HCT116 (cell line): Measurements from ENCODE around the gene MYZAP. TPM values are rescaled to one million over a fixed set of nuclear protein-coding genes. Genes with fewer than 3 reads are reported as not detected.

Experiments used
- ATAC-seq: fragments of 200-7000 bp; cut with Tn5 transposase; 2 replicates; pipeline ENCODE4 v1.9.1; 2020; ENCODE audit warnings: mild to moderate bottlenecking, moderate library complexity
- BruUV-seq: library from RNA; stranded (reverse); fragments of 400-500 nt; replicated peaks from 2 replicates; lab custom pipeline; 2021; lab: Mats Ljungman, UMichigan
- CTCF ChIA-PET: fragments of 300-600 bp; sonication (Branson Sonifier 250); formaldehyde crosslinking; loops from one replicate; lab custom pipeline; 2021; ENCODE audit warnings: antibody characterized with exemption; lab: Charles Lee
- POLR2A ChIA-PET: fragments of 300-600, 350-600 bp; sonication (Branson Sonifier 250); formaldehyde crosslinking; loops from one replicate; lab custom pipeline; 2021; ENCODE audit warnings: antibody characterized with exemption; lab: Charles Lee
- RAD21 ChIA-PET, 2 experiments: fragments of 300-600 bp; sonication (Branson Sonifier 250); formaldehyde crosslinking; loops; one replicate each; lab custom pipeline; 2023; ENCODE audit warnings: low total read pairs in 2 of 2; ENCODE audit not compliant: uncharacterized antibody in 2 of 2, unreplicated experiment in 2 of 2, low non-redundant PET in 1 of 2; lab: Charles Lee
- DNase-seq: peaks from one replicate; pipeline ENCODE4 v3.0.0-alpha.2; 2010; ENCODE audit warnings: low read depth, low spot score
- H2AFZ ChIP-seq: fragments of 200-600 bp; shearing (Covaris generic), sonication (generic); 2 replicates; pipeline ENCODE4 v1.6.1; 2017; ENCODE audit warnings: low read depth, mixed run types, mixed read lengths, antibody characterized with exemption, low read length; ENCODE audit not compliant: poor library complexity, severe bottlenecking
- H3K27ac ChIP-seq: 2 replicates; pipeline ENCODE4 v1.5.1; 2012; ENCODE audit warnings: low read depth, low read length
- H3K27me3 ChIP-seq: fragments of 200-600 bp; sonication (generic); 2 replicates; pipeline ENCODE4 v1.6.1; 2016; ENCODE audit warnings: mixed run types, low read length, mixed read lengths; ENCODE audit not compliant: insufficient read depth
- H3K36me3 ChIP-seq, 2 experiments: fragments of 200-500 bp in 1 of 2; fragments of 200-600 bp in 1 of 2; sonication (Bioruptor generic) in 1 of 2; sonication (generic) in 1 of 2; 2 replicates each; pipeline versions ENCODE4 v1.5.1 to v1.6.1; 2014 to 2016; ENCODE audit warnings: low read length in 2 of 2, inconsistent platforms in 1 of 2, mixed read lengths in 1 of 2, mixed run types in 1 of 2; ENCODE audit not compliant: insufficient read depth in 2 of 2, control insufficient read depth in 1 of 2
- H3K4me1 ChIP-seq, 2 experiments: fragments of 200-600 bp in 1 of 2; sonication (generic) in 1 of 2; 2 replicates each; pipeline versions ENCODE4 v1.5.1 to v1.6.1; 2012 to 2017; ENCODE audit warnings: low read length in 2 of 2, inconsistent platforms in 1 of 2, mild to moderate bottlenecking in 1 of 2, mixed read lengths in 1 of 2, mixed run types in 1 of 2, moderate library complexity in 1 of 2; ENCODE audit not compliant: insufficient read depth in 2 of 2, control insufficient read depth in 1 of 2
- H3K4me2 ChIP-seq: fragments of 200-600 bp; sonication (generic); 2 replicates; pipeline ENCODE4 v1.6.1; 2017; ENCODE audit warnings: mixed run types, low read length, mixed read lengths
- H3K4me3 ChIP-seq, 2 experiments: fragments of 200-600 bp in 1 of 2; sonication (generic) in 1 of 2; replicated peaks in 1 of 2; 2 replicates each; pipeline ENCODE4 v1.5.1; 2011 to 2016; ENCODE audit warnings: low read length in 2 of 2, control low read depth in 1 of 2, low read depth in 1 of 2, mild to moderate bottlenecking in 1 of 2, mixed read lengths in 1 of 2, mixed run types in 1 of 2
- H3K79me2 ChIP-seq: fragments of 200-600 bp; sonication (generic); 2 replicates; pipeline ENCODE4 v1.6.1; 2017; ENCODE audit warnings: mild to moderate bottlenecking, mixed run types, low read length, moderate library complexity, mixed read lengths; ENCODE audit not compliant: insufficient read depth
- H3K9ac ChIP-seq: fragments of 200-600 bp; sonication (generic); 2 replicates; pipeline ENCODE4 v1.6.1; 2016; ENCODE audit warnings: low read length, mixed read lengths
- H3K9me2 ChIP-seq: fragments of 200-600 bp; sonication (generic), shearing (Covaris generic); 2 replicates; pipeline ENCODE4 v1.6.1; 2017; ENCODE audit warnings: mixed run types, mild to moderate bottlenecking, moderate library complexity; ENCODE audit not compliant: insufficient read depth
- H3K9me3 ChIP-seq, 2 experiments: fragments of 200-500 bp in 1 of 2; fragments of 200-600 bp in 1 of 2; sonication (Bioruptor generic) in 1 of 2; sonication (generic) in 1 of 2; 2 replicates each; pipeline ENCODE4 v1.6.1; 2014 to 2017; ENCODE audit warnings: low read length in 2 of 2, mixed read lengths in 2 of 2, inconsistent platforms in 1 of 2, low read depth in 1 of 2, mild to moderate bottlenecking in 1 of 2, mixed run types in 1 of 2, moderate library complexity in 1 of 2; ENCODE audit not compliant: control insufficient read depth in 1 of 2, insufficient read depth in 1 of 2
- H4K20me1 ChIP-seq: fragments of 200-600 bp; sonication (generic), shearing (Covaris generic); 2 replicates; pipeline ENCODE4 v1.6.1; 2017; ENCODE audit warnings: mixed run types, mild to moderate bottlenecking, moderate library complexity; ENCODE audit not compliant: insufficient read depth
- ATF3 ChIP-seq: IDR thresholded peaks from 2 replicates; pipeline ENCODE4 v1.6.1; 2012
- CBX3 ChIP-seq: IDR thresholded peaks from 2 replicates; pipeline ENCODE4 v1.6.1; 2012; ENCODE audit warnings: low read depth
- CEBPB ChIP-seq: IDR thresholded peaks from 2 replicates; pipeline ENCODE4 v1.6.1; 2012; ENCODE audit warnings: low read depth
- CTCF ChIP-seq, 3 experiments: fragments of 200-600 bp in 1 of 3; sonication (generic) in 1 of 3; IDR thresholded peaks in 2 of 3; conservative IDR thresholded peaks in 1 of 3; 2 replicates each; pipeline ENCODE4 v1.5.1; 2012 to 2017; ENCODE audit warnings: low read depth in 2 of 3, low read length in 2 of 3, antibody characterized with exemption in 1 of 3, borderline replicate concordance in 1 of 3, control low read depth in 1 of 3, mild to moderate bottlenecking in 1 of 3, mixed read lengths in 1 of 3, mixed run types in 1 of 3, moderate library complexity in 1 of 3; ENCODE audit not compliant: insufficient read depth in 1 of 3
- EGR1 ChIP-seq: IDR thresholded peaks from 2 replicates; pipeline ENCODE4 v1.6.1; 2012; ENCODE audit warnings: low read depth
- ELF1 ChIP-seq: IDR thresholded peaks from 2 replicates; pipeline ENCODE4 v1.6.1; 2012; ENCODE audit warnings: low read depth, borderline replicate concordance
- EZH2 ChIP-seq: fragments of 200-600 bp; sonication (generic); IDR thresholded peaks from 2 replicates; pipeline ENCODE4 v1.6.1; 2017; ENCODE audit warnings: antibody characterized with exemption, mixed run types
- EZH2phosphoT487 ChIP-seq: fragments of 200-600 bp; IDR thresholded peaks from 2 replicates; pipeline ENCODE4 v1.6.1; 2018; ENCODE audit warnings: antibody characterized with exemption, borderline replicate concordance
- POLR2A ChIP-seq: IDR thresholded peaks from 2 replicates; pipeline ENCODE4 v1.7.0; 2011; ENCODE audit warnings: borderline replicate concordance; ENCODE audit not compliant: insufficient read depth, insufficient read length; ENCODE audit errors: extremely low read depth
- RAD21 ChIP-seq: IDR thresholded peaks from 2 replicates; pipeline ENCODE4 v1.6.1; 2012; ENCODE audit warnings: low read depth, mild to moderate bottlenecking
- SP1 ChIP-seq: IDR thresholded peaks from 2 replicates; pipeline ENCODE4 v1.6.1; 2012; ENCODE audit warnings: low read depth
- YY1 ChIP-seq: IDR thresholded peaks from 2 replicates; pipeline ENCODE4 v1.6.1; 2011; ENCODE audit warnings: low read length, low read depth, moderate library complexity, mild to moderate bottlenecking; ENCODE audit not compliant: insufficient replicate concordance; ENCODE audit errors: extremely low read depth
- ZNF274 ChIP-seq: fragments of 200-500 bp; sonication (Bioruptor generic); IDR thresholded peaks from 2 replicates; pipeline ENCODE4 v1.6.1; 2014; ENCODE audit warnings: mild to moderate bottlenecking, low read depth, low read length, inconsistent platforms
- intact Hi-C: fragments of 100-400 bp; cut with micrococcal nuclease; formaldehyde crosslinking; loops from 2 replicates; pipeline ENCODE4 v1.10.0; 2022
- total RNA-seq: library from RNA; stranded (reverse); gene quantifications from one replicate; pipeline ENCODE4 v1.2.1, GENCODE V29; 2021; ENCODE audit not compliant: unreplicated experiment
- TF ChIP-seq, protein P1 (sequence below): IDR thresholded peaks from 2 replicates; pipeline ENCODE4 v1.6.1; 2012
- TF ChIP-seq, protein P2 (sequence below): IDR thresholded peaks from 2 replicates; pipeline ENCODE4 v1.6.1; 2012; ENCODE audit warnings: low read depth
- TF ChIP-seq, protein P3 (sequence below): IDR thresholded peaks from 2 replicates; pipeline ENCODE4 v1.6.1; 2011; ENCODE audit warnings: mild to moderate bottlenecking, low read length, moderate library complexity; ENCODE audit not compliant: insufficient replicate concordance; ENCODE audit errors: extremely low read depth

MYZAP gene
- total RNA-seq, 1 experiment from 2014 or later: 5.8 TPM

DNA sequence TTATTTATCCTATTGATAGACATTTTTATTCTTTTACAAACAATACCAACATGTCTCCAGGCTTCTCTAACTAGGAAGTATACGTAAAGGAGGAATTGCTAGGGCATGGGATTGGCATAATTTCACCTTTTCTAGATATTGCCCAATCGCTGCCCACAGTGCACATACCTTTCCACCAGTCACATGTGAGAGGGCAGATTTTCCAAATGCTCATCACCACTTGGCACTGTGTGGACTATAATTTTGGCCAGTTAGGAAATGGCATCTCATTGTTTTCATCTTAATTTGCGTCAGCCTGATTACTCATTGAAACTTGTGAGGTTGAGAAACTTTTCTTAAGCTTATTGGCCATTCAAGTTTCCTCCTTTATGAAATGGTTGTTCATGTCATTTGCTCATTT, 57.4 kb downstream of the MYZAP start:
- H3K9me2 ChIP-seq: no peaks in the 10 kb centered on the region
- H3K27ac ChIP-seq: no peak overlapping the region
- CTCF ChIA-PET: no interaction called here
- H3K9me3 ChIP-seq: no peaks in the 10 kb centered on the region
- RAD21 ChIA-PET: no interaction called here
- no peaks in the 10 kb centered on the region for H3K36me3 ChIP-seq
- TF ChIP-seq ZNF274: no peak
- TF ChIP-seq, protein P1, sequence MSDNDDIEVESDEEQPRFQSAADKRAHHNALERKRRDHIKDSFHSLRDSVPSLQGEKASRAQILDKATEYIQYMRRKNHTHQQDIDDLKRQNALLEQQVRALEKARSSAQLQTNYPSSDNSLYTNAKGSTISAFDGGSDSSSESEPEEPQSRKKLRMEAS: no peak
- TF ChIP-seq CTCF (IDR thresholded peaks at IDR 0.05 in 2 of 3, conservative IDR thresholded peaks at IDR 0.05 in 1 of 3; ENCODE audit: borderline replicate concordance in 1 of 3, insufficient read depth in 1 of 3, low read depth in 2 of 3, low read length in 2 of 3): no peak
- TF ChIP-seq CEBPB: no peak
- no peak for TF ChIP-seq EZH2
- TF ChIP-seq POLR2A: no peak
- TF ChIP-seq YY1: no peak
- TF ChIP-seq SP1: no peak
- TF ChIP-seq, protein P2, sequence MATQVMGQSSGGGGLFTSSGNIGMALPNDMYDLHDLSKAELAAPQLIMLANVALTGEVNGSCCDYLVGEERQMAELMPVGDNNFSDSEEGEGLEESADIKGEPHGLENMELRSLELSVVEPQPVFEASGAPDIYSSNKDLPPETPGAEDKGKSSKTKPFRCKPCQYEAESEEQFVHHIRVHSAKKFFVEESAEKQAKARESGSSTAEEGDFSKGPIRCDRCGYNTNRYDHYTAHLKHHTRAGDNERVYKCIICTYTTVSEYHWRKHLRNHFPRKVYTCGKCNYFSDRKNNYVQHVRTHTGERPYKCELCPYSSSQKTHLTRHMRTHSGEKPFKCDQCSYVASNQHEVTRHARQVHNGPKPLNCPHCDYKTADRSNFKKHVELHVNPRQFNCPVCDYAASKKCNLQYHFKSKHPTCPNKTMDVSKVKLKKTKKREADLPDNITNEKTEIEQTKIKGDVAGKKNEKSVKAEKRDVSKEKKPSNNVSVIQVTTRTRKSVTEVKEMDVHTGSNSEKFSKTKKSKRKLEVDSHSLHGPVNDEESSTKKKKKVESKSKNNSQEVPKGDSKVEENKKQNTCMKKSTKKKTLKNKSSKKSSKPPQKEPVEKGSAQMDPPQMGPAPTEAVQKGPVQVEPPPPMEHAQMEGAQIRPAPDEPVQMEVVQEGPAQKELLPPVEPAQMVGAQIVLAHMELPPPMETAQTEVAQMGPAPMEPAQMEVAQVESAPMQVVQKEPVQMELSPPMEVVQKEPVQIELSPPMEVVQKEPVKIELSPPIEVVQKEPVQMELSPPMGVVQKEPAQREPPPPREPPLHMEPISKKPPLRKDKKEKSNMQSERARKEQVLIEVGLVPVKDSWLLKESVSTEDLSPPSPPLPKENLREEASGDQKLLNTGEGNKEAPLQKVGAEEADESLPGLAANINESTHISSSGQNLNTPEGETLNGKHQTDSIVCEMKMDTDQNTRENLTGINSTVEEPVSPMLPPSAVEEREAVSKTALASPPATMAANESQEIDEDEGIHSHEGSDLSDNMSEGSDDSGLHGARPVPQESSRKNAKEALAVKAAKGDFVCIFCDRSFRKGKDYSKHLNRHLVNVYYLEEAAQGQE: no peak
- TF ChIP-seq EZH2phosphoT487: no peak
- no peak for TF ChIP-seq ATF3
- no peak for TF ChIP-seq RAD21
- TF ChIP-seq, protein P3, sequence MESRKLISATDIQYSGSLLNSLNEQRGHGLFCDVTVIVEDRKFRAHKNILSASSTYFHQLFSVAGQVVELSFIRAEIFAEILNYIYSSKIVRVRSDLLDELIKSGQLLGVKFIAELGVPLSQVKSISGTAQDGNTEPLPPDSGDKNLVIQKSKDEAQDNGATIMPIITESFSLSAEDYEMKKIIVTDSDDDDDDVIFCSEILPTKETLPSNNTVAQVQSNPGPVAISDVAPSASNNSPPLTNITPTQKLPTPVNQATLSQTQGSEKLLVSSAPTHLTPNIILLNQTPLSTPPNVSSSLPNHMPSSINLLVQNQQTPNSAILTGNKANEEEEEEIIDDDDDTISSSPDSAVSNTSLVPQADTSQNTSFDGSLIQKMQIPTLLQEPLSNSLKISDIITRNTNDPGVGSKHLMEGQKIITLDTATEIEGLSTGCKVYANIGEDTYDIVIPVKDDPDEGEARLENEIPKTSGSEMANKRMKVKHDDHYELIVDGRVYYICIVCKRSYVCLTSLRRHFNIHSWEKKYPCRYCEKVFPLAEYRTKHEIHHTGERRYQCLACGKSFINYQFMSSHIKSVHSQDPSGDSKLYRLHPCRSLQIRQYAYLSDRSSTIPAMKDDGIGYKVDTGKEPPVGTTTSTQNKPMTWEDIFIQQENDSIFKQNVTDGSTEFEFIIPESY: no peak
- no peak for TF ChIP-seq EGR1
- TF ChIP-seq CBX3: no peak
- no peak for TF ChIP-seq ELF1
- no peaks in the 10 kb centered on the region for H3K27me3 ChIP-seq
- no TSS peak for BruUV-seq
- POLR2A ChIA-PET: no interaction called here
- H2AFZ ChIP-seq: no peak overlapping the region
- DNase-seq (no peak), ATAC-seq (no peak)
- no peak overlapping the region for H3K4me3 ChIP-seq
- H3K79me2 ChIP-seq: no peaks in the 10 kb centered on the region
- H3K9ac ChIP-seq: no peak overlapping the region
- no peak overlapping the region for H3K4me2 ChIP-seq
- intact Hi-C loops: loop anchor here (10.0 kb wide), 1 partner anchor 426 kb away; no protein-coding TSS in a partner anchor
- peaks cover 0 to 3% of the 10 kb centered on the region in 2 experiments; a peak in 1 of 4 replicates for H3K4me1 ChIP-seq
- H4K20me1 ChIP-seq: no peaks in the 10 kb centered on the region
